Endothelial cell of umbilical vein (primary cell): ENCODE measurements around the gene CDC23.

ENCODE experiments used
- EZH2 ChIP-seq: IDR thresholded peaks from 2 replicates; pipeline ENCODE4 v1.6.1; 2012; ENCODE audit warnings: borderline replicate concordance, low read depth, mild to moderate bottlenecking, moderate library complexity, low read length, inconsistent platforms; ENCODE audit not compliant: severe bottlenecking
- GATA2 ChIP-seq: IDR thresholded peaks from 2 replicates; pipeline ENCODE4 v1.7.0; 2011; ENCODE audit warnings: low read depth, mild to moderate bottlenecking, moderate library complexity, mixed read lengths, low read length; ENCODE audit not compliant: insufficient read length, insufficient read depth
- POLR2A ChIP-seq: IDR thresholded peaks from 2 replicates; pipeline ENCODE4 v1.6.1; 2012; ENCODE audit warnings: low read depth, mild to moderate bottlenecking, control low read depth, low read length
- POLR2AphosphoS5 ChIP-seq: IDR thresholded peaks from 2 replicates; pipeline ENCODE4 v1.6.1; 2012; ENCODE audit warnings: low read depth, mild to moderate bottlenecking, control low read depth, low read length, moderate library complexity; ENCODE audit not compliant: insufficient read depth
- TF ChIP-seq, protein P1 (sequence below), 2 donors: IDR thresholded peaks; 1 replicate in 1 of 2; 2 replicates in 1 of 2; pipeline ENCODE4 v1.5.1; 2011; ENCODE audit warnings: low read length in 2 of 2, mild to moderate bottlenecking in 2 of 2, moderate library complexity in 2 of 2, control low read depth in 1 of 2, inconsistent platforms in 1 of 2, low read depth in 1 of 2; ENCODE audit not compliant: insufficient read depth in 1 of 2; ENCODE audit errors: extremely low read depth in 1 of 2
- TF ChIP-seq, protein P2 (sequence below): IDR thresholded peaks from 2 replicates; pipeline ENCODE4 v1.6.1; 2011; ENCODE audit not compliant: insufficient read depth, insufficient read length

GRCh38 chr5:138138949-138139780, 74.0 kb downstream of the CDC23 start, which contains the start of gene NME5:
- TF ChIP-seq EZH2 (no peak), POLR2AphosphoS5 (no peak), POLR2A (no peak), GATA2 (no peak)
- TF ChIP-seq, protein P1, sequence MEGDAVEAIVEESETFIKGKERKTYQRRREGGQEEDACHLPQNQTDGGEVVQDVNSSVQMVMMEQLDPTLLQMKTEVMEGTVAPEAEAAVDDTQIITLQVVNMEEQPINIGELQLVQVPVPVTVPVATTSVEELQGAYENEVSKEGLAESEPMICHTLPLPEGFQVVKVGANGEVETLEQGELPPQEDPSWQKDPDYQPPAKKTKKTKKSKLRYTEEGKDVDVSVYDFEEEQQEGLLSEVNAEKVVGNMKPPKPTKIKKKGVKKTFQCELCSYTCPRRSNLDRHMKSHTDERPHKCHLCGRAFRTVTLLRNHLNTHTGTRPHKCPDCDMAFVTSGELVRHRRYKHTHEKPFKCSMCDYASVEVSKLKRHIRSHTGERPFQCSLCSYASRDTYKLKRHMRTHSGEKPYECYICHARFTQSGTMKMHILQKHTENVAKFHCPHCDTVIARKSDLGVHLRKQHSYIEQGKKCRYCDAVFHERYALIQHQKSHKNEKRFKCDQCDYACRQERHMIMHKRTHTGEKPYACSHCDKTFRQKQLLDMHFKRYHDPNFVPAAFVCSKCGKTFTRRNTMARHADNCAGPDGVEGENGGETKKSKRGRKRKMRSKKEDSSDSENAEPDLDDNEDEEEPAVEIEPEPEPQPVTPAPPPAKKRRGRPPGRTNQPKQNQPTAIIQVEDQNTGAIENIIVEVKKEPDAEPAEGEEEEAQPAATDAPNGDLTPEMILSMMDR (IDR thresholded peaks at IDR 0.05; ENCODE audit: extremely low read depth in 1 of 2, insufficient read depth in 1 of 2, low read depth in 1 of 2, low read length in 2 of 2), result no peak
- TF ChIP-seq, protein P2, sequence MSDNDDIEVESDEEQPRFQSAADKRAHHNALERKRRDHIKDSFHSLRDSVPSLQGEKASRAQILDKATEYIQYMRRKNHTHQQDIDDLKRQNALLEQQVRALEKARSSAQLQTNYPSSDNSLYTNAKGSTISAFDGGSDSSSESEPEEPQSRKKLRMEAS, result no peak
